ENCODE measurements around the gene FAM184B. TPM values are rescaled to one million over a fixed set of nuclear protein-coding genes. Genes with fewer than 3 reads are reported as not detected.

Gene FAM184B
- total RNA-seq (2014; rRNA removed) (0.47 and 0.81 TPM in 2 replicates), Bru-seq, nascent RNA (percentile 23 among the genes with signal in this experiment), BruChase-seq, experiment 1, labeled RNA remaining after a 6-hour chase (percentile 31 among the genes with signal in this experiment), BruChase-seq, experiment 2, labeled RNA remaining after a 2-hour chase (percentile 35 among the genes with signal in this experiment)
- long read RNA-seq, partial matches to known transcripts: 3 of 56 reads
- long read RNA-seq, other reads (novel, unspliced or antisense): 53 of 56 reads

- no peak within 1 kb of the TSS; the same call in 1 of the 2 replicates for H3K27ac ChIP-seq (ENCODE audit: low read length)
- ChIA-PET CTCF (no interaction called here), POLR2A (ENCODE audit: unreplicated experiment) (no interaction called here)
- peak within 1 kb of the TSS; percentile 67 for H3K4me3 ChIP-seq (ENCODE audit: low read length)
- ATAC-seq (peak; percentile 38), DNase-seq (no peak)
- no peaks in the 10 kb centered on the region for H3K27me3 ChIP-seq (ENCODE audit: low read length)
- H3K9me3 ChIP-seq (ENCODE audit: low read length): no peaks in the 10 kb centered on the region
- H3K4me2 ChIP-seq (ENCODE audit: low read length): peak within 1 kb of the TSS; percentile 85
- BruUV-seq (replicated peaks): no TSS peak
- H3K4me1 ChIP-seq (ENCODE audit: insufficient read depth, low read length): peaks cover 11% of the 10 kb centered on the region
- no peaks in the 10 kb centered on the region for H3F3A ChIP-seq (ENCODE audit: low read length, unreplicated experiment)
- no peaks in the 10 kb centered on the region for H3K36me3 ChIP-seq (ENCODE audit: low read depth, low read length)
- H2AFZ ChIP-seq (ENCODE audit: low read length): peak within 1 kb of the TSS; percentile 86
- peak within 1 kb of the TSS; percentile 32; the same call in 1 of the 2 replicates for H3K9ac ChIP-seq (ENCODE audit: low read length)
- TF ChIP-seq EZH2 (IDR thresholded peaks at IDR 0.05; ENCODE audit: low read length, unreplicated experiment) (no peak), EZH2phosphoT487 (IDR thresholded peaks at IDR 0.05; ENCODE audit: borderline replicate concordance, low read length) (no peak), CTCF (conservative IDR thresholded peaks at IDR 0.05; ENCODE audit: low read depth, low read length) (no peak)
- H4K20me1 ChIP-seq (ENCODE audit: low read length): no peaks in the 10 kb centered on the region
- no peaks in the 10 kb centered on the region for H3K79me2 ChIP-seq (ENCODE audit: low read length)
- intact Hi-C loops (cut with micrococcal nuclease): no loop called here
- H3K9me2 ChIP-seq (replicated peaks; ENCODE audit: low read length): no peaks in the 10 kb centered on the region
Measured at GRCh38 chr4:17781300-17782287, at the start of gene FAM184B. Gene FAM184B, minus strand, starts transcription at chr4:17781621. Its CDS starts 322 bp downstream, at chr4:17781299.

GRCh38 chr4:17823871-17824669 lies 42.6 kb upstream of the FAM184B start:
- DNase-seq (no peak), ATAC-seq (no peak)
- Histone ChIP-seq H3K4me3 (ENCODE audit: low read length) (no peak overlapping the region), H2AFZ (ENCODE audit: low read length) (no peak overlapping the region), H3K4me2 (ENCODE audit: low read length) (no peak overlapping the region), H3K4me1 (ENCODE audit: insufficient read depth, low read length) (no peaks in the 10 kb centered on the region), H3K9me2 (replicated peaks; ENCODE audit: low read length) (no peaks in the 10 kb centered on the region), H3K9ac (ENCODE audit: low read length) (no peak overlapping the region), H3K27ac (ENCODE audit: low read length) (no peak overlapping the region), H3F3A (ENCODE audit: low read length, unreplicated experiment) (no peaks in the 10 kb centered on the region), H4K20me1 (ENCODE audit: low read length) (no peaks in the 10 kb centered on the region), H3K79me2 (ENCODE audit: low read length) (no peaks in the 10 kb centered on the region), H3K27me3 (ENCODE audit: low read length) (no peaks in the 10 kb centered on the region), H3K36me3 (ENCODE audit: low read depth, low read length) (peaks cover 45% of the 10 kb centered on the region), H3K9me3 (ENCODE audit: low read length) (no peaks in the 10 kb centered on the region)
- intact Hi-C loops (cut with micrococcal nuclease): no loop called here
- ChIA-PET POLR2A (ENCODE audit: unreplicated experiment) (no interaction called here), CTCF (no interaction called here)
- BruUV-seq (replicated peaks): no TSS peak
- TF ChIP-seq EZH2phosphoT487 (IDR thresholded peaks at IDR 0.05; ENCODE audit: borderline replicate concordance, low read length) (no peak), EZH2 (IDR thresholded peaks at IDR 0.05; ENCODE audit: low read length, unreplicated experiment) (no peak), CTCF (conservative IDR thresholded peaks at IDR 0.05; ENCODE audit: low read depth, low read length) (no peak)
